ENCODE results near the gene PAN2.
"Not testable (repeated sequence)": the region's sequence is repeated elsewhere in the genome, so short reads cannot be mapped to it uniquely, and the experiment has no call there.

PAN2 gene

DNA sequence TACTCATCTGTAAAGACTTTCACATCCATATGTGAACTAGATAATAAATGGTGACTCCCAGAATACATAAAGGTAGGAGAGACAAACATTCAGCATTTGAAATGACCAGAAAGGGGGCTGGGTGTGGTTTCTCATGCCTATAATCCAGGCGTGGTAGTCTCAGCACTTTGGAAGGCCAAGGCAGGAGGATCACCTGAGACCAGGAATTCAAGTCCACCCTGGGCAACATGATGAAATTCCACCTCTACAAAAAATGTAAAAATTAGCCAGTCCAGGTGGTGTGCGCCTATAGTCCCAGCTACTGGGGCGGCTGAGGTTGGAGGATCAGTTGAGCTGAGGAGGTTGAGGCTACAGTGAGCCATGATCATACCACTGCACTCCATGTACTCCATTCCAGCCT, 29.5 kb downstream of the PAN2 start:
- no peak for DNase-seq

DNA sequence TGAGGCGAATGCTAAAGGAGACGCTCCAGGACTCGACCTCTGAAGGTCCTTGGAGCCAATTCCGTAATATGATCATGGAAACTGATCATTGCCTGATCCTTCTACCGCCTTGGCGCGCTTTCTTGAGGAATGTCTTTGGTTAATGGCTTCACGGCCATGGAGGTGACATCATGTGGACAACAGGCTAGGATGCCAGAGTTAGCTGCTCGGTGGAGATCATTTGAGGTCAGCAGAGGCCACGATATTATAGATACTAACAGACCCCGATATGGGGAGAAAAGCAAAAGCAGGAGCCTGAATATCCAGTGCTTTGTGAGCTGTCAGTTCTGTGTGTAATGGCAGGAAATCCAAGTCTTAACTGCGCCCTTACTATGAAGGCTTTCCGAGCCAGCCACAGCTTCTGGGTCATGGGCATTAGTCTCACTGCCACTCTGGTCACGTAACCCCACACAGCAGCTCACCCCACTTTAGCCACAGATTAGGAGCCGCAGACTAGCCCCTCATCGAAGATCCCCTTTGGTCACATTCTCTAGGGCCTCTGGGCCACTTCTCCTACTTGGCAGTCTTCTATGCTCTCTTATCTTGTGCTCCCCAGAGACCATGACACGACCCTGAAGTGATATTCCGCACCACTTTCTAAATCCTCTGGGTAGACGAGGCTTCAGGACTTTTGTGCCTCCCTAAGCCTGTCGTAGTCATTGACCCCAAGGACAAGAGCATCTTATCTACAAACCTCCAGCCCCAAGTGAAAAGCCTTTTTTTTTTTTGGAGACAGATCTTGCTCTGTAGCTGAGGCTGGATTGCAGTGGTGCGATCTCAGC, 32.9 kb downstream of the PAN2 start:
- peak in 1 of 2 donors; percentile 9 for DNase-seq

DNA sequence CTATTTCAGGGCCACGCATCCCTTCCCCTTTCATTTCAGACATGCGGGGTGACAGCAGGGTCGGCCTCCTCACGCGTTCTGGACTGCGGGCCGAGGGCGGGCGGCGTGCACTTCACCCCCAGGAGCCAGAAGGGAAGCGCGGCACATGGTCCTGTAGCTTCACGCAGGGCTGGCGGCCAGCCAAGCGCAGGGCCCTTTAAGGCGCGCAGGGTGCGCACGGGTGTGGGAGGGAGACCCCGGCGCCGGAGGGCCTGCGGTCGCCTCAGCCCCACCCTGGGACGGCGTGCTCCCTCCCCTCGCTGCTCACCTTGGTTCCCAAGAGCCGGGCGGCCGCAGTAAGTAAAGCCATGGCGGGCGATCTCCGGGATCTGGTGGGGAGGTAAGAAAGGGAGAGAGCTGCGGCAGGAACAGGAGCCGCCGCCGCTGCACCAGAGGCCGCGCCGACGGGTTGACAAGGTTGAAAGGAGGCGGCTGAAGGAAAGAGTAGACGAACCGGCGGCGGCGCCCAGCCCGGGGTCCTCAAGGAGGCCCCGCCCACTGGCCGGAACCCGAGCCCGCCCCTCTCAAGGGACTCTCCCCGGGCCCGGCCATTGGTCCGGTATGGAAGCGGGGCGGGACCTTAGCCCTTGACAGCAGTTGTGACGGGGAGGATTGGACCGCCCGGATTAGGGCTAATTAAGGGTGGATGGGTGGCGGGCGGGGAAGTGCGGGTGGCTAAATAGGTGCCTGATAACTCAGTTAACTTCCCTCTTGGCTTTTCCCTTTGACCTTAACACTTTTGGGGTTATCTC, 33.8 kb downstream of the PAN2 start, which contains the start of gene CS:
CS (minus strand) TSS at position 478 of the 791 bp plus-strand sequence; CDS start at position 349, 129 bp downstream.
- DNase-seq, result peak; percentile 97

DNA sequence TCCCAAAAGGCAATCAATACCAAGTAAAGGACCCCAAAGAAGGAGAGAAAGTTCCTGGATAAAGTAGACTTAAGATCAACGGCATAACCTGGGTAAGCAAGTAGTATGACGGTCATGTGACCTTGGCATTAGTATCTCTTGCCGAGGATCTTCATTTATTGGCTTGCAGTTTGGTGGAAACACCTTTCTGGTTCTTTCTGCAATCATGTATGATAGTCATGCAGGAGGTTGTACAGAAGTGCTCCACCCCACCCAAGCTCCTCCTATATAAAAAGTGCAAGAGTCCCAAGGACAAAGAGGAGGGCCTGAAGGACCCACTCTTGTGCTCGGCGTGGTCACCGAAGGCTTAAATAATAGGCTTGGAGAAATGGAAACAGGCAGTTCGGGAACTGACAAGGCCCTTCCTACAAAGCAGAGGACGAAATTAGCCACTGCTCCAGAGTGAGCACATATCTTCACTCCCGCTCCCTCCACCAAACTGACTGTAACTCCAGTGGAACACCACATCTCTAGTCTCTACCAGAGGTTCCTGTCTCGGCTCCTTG, 34.4 kb downstream of the PAN2 start:
- peak; percentile 11 for DNase-seq

DNA sequence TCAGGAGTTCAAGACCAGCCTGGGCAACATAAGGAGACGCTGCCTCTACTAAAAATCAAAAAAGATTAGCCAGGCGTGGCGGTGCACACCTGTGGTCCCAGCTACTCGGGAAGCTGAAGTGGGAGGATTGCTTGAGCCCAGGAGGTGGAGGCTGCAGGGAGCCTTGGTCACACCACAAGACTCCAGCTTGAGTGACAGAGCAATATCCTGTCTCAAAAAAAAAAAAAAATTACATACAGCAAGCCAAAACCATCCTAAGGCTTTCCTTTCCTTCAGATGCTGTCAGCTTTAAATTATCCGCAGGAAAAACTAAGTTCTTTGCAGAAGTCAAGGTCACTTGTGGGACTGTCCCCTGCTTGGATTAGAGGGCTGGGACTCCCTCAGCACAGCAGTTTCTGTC, 35.0 kb downstream of the PAN2 start:
- no peak for DNase-seq

DNA sequence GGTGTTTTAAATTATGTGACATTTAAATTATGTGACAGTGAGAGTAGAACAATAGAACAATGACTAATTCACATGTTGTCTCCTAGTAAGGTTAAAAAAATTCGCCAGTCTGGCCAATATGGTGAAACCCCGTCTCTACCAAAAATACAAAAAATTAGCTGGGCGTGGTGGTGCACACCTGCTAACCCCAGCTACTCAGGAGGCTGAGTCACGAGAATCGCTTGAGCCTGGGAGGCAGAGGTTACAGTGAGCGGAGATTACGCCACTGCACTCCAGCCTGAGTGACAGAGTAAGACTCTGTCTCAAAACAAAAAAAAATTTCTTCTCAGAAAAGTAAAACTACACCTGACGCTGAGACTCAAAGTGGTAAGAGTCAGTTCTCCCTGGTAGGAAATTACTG, 36.4 kb downstream of the PAN2 start:
- DNase-seq, result no peak

DNA sequence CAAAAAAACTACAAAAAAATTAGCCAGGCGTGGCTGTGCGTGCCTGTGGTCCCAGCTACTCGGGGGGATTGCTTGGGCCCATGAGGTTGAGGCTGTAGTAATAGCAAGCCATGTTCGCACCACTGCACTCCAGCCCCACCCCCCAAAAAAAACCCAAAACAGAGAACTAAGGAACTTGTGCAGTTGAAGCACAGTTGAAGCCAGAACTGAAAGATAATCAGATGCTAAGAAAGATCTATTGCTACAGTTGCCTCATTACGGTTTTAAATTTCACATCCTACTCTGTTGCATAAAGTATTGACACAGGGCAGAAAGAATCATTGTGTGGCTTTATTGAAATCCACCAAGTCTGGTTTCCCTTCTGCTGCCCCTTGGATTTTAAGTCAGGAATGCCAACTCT, 37.5 kb downstream of the PAN2 start:
- no peak for DNase-seq

DNA sequence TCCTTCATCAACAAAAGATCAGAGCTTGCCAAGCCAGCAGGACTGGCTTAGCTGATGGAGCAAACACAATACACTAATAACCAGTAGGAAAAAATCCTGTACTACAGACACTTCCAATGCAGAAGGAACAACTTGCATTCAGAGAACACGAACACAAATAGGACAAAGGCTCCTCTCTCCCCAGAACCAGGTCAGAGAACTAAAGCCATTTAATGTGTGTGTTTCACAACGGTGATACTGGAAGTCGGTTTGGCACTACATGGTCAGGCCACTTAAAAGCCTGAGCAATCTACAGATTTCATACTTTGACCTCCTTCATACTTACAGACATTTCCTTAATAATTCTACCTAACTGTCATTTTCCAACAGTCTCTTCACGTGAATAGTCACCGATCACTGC, 40.0 kb downstream of the PAN2 start:
- no peak for DNase-seq

DNA sequence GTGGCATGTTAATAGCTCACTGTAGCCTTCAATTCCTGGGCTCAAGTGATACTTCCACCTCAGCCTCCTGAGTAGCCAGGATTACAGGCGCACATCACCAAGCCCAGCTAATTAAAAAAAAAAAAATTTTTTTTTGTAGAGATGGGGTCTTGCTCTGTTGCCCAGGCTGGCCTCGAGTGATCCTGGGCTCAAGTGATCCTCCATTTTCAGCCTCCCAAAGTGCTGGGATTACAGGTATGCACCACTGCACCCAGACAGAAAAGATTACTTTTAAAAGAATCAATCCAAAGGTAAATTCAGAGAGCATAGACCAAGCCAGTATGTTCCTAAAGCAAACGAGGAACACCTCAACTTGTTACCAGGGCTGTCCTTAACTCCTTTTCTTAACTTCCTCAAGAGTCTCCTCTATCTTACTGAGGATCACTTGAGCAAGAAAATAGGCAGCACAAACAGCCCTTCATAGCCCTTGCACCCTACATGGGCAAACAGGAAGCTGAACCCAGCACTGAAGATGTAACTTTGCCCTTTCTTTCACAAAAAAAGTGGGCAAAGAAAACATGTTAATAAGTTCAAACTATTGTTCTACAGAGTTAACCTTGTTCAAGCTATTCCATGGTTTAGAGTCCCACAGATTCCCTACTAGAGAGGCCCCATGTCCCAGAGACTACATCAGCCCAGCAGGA, 45.0 kb downstream of the PAN2 start:
- DNase-seq, result no peak

DNA sequence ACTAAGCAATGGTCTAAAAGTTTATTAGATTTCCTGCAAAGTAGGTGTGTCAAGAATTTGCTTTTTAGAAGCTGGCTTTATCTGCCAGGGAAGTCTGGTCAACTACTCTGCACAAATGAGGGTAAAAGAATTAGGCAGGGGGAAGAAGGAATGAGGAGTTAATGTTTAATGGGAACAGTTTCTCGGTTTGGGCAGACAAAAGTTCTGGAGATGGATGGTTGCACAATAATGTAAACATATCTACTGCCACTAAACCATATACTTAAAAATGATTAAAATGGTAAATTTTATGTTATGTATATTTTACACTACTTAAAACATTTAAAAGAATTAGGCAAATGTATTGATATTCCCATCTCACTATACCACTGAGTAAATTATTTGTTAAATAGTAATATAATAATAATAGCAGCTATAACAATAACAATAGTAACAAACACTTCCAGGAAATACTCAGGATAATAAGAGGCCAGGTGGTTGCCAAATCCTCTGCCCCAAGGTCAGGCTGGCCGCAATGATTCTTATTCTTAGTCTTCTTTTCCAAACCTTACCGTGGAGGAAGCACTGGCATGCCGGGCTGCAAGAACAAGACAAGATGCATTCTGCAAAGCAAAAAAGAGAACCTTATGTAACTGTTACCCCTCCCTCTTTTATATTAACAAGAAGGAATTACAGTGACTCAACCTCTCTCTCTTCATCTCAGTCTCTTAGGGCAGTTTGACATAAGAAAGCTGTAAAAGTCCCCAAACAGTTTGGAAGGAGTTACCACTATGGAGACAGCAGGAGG, 47.6 kb downstream of the PAN2 start:
- no peak for DNase-seq

DNA sequence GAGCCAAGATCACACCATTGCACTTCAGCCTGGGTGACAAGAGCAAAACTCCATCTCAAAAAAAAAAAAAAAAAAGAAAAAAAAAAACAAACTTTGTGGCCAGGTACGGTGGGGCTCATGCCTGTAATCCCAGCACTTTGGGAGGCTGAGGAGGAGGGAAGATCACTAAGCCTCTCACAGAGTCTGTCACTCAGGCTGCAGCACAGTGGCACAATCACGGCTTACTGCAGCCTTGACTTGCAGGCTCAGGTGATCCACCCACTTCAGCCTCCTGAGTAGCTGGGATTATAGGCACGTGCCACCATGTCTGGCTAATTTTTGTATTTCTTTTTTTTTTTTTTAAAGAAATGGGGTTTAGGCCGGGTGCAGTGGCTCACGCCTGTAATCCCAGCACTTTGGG, 49.5 kb downstream of the PAN2 start:
- not testable (repeated sequence) for DNase-seq

DNA sequence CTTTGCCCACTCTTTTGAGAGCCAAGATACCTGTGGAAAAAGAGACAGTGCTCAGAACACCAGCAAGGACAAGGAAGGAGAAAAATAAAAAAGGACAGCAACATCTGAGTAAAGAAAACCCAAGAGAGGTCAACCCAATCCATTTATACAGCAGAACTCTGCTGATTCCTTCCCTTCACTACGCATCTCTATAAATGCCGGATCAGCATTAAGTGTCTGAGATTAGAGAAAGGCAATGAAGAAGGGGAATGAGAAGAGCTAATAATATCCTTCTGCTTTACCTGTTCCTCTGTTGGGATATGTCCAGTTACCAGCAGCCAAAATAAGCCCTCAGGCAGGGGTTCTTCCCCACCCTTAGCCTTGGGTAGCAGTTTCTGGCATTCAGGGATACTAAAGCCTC, 51.2 kb downstream of the PAN2 start:
- no peak for DNase-seq

DNA sequence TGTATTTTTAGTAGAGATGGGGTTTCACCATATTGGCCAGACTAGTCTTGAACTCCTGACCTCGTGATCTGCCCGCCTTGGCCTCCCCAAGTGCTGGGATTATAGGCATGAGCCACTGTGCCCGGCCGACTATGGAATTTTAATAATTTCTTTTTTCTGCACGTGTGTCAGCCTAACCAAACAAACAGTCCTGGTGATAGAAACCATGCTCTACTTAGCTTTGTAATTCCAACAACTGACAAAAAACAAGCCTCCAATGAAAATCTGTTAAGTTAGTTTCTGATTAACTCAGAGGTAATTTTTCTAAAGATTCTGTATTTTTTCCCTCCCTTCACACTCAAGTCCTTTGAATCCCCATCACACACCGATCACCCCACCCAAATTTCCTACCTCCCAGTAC, 51.8 kb downstream of the PAN2 start:
- no peak for DNase-seq

DNA sequence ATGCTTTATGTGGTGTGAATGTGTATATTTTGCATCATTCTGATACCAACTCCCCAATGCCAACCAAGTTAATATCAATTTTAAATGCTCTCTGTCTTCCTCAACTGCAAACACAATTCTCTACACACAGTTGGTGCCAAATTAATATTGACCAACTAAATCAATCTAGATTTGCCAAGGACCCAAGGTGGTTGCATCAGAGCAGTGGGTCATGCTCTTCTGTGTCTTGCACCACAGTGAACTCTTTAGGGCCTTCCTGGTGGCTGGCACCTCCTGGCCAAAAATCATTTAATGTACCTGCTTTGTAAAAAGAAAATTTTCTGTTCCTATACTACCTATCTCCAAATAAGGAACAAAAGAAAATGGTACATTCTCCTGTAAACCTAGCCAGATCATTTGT, 53.0 kb downstream of the PAN2 start:
- DNase-seq, result no peak

DNA sequence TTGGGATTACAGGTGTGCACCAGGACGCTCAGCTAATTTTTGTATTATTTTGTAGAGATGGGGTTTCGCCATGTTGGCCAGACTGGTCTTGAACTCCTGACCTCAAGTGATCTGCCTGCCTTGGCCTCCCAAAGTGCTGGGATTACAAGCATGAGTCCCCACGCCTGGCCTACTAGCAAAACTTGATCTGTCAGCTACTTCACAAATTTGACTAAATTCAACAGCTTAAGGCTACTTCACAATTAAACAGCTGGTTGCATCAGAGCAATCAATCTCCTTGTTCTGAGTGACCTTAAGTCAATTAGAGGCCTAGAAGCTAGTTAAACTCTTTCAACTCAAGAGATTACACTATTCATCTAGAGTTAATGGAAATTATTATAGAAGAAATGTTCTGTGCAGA, 54.9 kb downstream of the PAN2 start:
- DNase-seq, result no peak

DNA sequence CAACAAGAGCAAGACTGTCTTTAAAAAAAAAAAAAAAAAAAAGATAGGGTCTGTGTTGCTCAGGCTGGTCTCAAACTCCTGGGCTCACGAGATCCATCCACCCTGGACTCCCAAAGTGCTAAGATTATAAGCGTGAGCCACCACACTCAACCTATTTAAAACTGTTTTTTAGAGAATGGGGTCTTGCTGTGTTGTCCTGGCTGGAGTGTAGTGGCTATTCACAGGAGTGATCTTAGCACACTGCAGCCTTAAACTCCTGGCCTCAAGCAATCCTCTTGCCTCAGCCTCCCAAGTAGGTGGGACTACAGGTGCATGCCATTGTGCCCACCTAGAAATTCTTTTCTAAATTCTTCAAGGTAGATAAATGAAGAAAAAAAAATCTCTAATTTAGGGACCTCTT, 59.5 kb downstream of the PAN2 start:
- DNase-seq, result no peak

DNA sequence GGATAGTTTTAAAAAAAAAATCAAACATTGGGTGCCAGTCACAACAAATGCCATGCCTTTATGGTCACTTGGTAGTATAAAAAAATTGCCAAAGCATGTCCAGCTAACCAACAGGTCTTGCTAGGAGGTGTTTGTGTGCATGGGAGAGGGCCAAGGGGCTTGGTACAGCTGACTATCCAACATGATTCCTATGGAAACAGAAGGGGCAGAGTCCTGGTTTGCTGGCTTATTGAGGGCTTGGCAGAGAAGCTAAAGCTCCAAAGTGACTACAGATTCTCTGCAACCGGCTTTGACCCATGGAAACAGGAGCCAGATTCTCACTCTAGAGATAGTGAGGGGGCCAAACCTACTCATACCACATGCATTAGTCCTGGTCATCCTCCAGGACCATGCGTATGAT, 61.3 kb downstream of the PAN2 start:
- DNase-seq, result not testable (repeated sequence)

DNA sequence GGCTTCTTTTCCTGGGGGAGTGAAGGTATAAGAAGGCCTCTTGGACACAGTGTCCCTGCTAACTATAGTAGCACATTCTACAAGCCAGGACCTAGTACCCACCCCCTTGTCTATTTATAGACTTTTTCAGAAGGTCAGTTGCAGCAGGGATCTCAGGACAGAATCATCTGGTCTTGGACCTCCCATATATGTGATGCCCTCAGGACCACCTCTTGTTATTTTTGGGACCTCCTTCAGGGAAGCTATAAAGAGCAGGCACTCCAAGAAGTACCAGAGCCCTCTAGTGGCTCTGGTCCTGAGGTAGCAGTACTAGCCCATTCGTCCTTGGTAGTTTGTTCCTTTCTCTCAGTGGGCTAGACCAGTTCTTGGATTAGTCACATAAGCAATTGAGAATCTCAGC, 62.8 kb downstream of the PAN2 start:
- no peak for DNase-seq

DNA sequence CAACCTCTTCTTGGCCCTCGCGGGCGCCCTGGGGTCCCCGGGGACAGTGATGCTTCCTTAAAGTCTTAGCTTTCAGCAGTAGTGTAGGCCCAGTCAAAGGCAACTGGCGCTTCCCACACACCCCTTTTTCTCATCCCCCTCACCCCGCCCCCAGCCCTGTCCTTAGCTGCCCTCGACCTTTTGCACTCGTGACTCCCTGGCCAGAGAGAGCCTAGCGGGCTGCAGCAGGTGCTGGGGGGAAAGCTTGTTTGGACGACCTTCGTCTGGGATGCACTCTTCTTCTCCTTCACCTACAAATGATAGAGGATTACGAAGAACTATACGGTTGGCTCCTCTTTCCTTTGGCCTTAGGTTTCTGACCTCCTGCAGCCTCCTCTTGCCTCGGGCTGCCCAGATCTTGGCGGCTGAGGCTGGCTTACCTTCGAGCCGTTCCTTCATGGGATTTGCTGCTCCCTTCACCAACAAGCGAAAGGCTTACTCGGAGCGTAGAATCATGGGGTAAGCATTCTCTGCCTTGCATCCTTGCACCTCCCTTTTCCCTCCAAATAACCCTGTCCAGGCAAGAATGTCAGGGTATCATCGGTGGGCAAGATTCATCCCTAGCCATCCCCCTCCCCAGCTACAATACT, 66.2 kb downstream of the PAN2 start:
- no peak for DNase-seq

DNA sequence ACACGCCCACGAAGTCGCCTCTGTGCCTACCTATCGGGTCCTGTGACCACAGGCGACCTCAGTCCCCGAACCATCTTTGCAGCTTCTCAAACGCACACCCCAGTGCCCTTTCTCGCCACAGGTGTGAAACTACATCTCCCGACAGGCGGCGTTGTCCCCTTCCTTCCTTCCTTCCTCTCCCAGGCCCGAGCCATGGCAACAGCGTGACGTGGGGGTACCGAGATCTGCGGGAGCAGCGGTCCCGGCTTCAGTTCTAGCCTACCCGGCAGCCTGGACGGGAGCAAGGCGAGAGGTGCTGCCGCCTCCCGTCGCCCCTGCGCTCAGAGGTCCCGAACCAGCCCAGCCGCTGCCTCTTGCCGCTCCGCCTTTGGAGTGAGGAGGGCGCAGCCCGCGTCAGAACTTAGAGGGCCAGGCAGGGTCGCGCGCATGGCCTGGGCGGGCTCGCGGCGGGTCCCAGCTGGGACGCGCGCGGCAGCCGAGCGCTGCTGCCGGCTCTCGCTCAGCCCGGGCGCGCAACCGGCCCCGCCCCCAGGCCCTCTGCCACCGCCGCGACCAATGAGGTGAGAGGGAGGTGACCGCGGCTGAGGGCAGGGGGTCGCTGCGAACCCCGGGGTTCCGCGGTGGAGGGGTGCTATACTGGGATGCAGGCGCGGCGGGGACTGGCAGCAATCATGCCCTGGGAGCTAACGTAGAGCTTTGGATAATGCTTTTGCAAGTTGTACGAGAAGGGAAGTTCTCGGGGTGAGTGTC, 66.9 kb downstream of the PAN2 start, which contains the start of gene COQ10A:
COQ10A (plus strand) TSS at position 250 of the 750 bp plus-strand sequence; CDS start at position 427, 177 bp downstream.
- peak; percentile 73 to 77 for DNase-seq
